Fibroblast of pulmonary artery (primary cell): ENCODE data around the gene PTCD1.
A peak's percentile ranks its signal among the peaks of the same experiment; 100 is the strongest.
"Not testable (repeated sequence)": the region's sequence is repeated elsewhere in the genome, so short reads cannot be mapped to it uniquely, and the experiment has no call there.

ENCODE experiments used
- DNase-seq: peaks from one replicate; pipeline ENCODE4 v3.0.0-alpha.2; 2010; ENCODE audit warnings: low read depth
- H3K4me3 ChIP-seq: replicated peaks from 2 replicates; pipeline ENCODE4 v1.5.1; 2011; ENCODE audit warnings: low read depth, mild to moderate bottlenecking, control low read depth, low read length, moderate library complexity
- TF ChIP-seq, protein P1 (sequence below): IDR thresholded peaks from 2 replicates; pipeline ENCODE4 v1.5.1; 2011; ENCODE audit warnings: mild to moderate bottlenecking, control low read depth, low read length, inconsistent platforms; ENCODE audit errors: missing control alignments

PTCD1 gene

GRCh38 chr7:99383203-99383602 lies 55.4 kb downstream of the PTCD1 start:
- TF ChIP-seq, protein P1, sequence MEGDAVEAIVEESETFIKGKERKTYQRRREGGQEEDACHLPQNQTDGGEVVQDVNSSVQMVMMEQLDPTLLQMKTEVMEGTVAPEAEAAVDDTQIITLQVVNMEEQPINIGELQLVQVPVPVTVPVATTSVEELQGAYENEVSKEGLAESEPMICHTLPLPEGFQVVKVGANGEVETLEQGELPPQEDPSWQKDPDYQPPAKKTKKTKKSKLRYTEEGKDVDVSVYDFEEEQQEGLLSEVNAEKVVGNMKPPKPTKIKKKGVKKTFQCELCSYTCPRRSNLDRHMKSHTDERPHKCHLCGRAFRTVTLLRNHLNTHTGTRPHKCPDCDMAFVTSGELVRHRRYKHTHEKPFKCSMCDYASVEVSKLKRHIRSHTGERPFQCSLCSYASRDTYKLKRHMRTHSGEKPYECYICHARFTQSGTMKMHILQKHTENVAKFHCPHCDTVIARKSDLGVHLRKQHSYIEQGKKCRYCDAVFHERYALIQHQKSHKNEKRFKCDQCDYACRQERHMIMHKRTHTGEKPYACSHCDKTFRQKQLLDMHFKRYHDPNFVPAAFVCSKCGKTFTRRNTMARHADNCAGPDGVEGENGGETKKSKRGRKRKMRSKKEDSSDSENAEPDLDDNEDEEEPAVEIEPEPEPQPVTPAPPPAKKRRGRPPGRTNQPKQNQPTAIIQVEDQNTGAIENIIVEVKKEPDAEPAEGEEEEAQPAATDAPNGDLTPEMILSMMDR: no peak
- H3K4me3 ChIP-seq: no peak overlapping the region
- DNase-seq: no peak

DNA sequence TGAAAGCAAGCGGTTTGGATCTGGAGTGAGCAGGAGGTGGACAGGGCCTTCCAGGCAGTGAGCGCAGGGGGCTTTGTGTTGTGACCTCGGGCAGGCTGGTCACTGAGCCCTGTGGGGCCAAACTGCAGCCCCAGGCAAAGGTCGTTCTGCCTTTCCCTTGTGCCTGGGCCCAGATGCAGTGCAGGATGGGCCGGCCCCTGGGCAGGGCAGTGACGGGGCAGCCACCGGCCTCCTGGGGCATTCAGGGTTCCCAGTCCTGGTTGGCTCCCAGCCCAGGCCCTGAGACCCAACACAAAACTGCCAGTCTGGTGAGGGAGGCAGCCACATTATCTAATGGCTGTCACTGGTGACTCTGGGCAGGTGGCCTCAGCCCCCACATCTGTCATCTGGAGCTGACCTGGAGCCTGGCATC lies 56.9 kb downstream of the PTCD1 start:
- no peak for DNase-seq
- no peak overlapping the region for H3K4me3 ChIP-seq
- TF ChIP-seq, protein P1: no peak

GRCh38 chr7:99380823-99381663 lies 57.6 kb downstream of the PTCD1 start:
- DNase-seq: peak; percentile 64

DNA sequence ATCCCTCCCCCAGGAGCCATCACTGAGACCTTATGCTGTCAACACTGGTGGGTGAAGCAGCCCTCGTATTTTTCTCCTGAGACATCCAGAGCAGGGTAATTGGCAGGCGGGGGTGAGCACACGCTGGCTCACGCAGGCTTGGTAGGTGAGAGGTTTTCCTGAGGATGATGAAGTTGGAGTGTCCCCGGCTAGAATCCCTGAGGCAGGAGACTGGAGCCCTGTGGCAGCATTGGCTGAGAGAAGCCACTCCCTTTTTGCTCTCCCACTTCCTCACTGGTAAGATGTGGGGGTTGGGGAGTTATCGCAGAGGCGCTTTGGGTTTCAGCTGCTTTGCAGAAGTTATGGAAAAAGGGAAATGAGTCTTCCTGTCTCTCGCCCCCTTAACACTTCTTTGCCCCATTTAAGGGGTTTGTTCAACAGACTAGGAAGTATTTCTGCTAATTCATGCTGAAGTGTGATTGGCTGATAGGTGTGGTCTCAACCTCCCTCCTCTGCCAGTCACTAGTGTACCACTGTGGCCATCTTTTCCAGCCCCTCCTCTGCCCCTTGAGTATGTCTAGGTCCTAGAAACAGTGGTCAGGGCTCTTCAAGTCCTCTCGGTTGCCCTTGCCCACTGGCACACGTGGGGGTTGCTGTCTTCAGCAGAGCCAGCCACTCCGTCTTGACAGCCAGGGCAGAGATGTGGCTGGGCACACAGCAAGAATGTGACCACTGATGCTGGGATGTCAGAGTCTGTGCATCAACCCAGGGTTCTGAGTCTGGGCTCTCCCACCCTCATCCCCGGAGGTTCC lies 58.4 kb downstream of the PTCD1 start:
- DNase-seq: peak; percentile 73
- TF ChIP-seq, protein P1: no peak
- H3K4me3 ChIP-seq: peak overlapping the region; percentile 36

More at GRCh38 chr7:99380823-99381663, 57.6 kb downstream of the PTCD1 start:
- TF ChIP-seq, protein P1: no peak
- no peak overlapping the region for H3K4me3 ChIP-seq

DNA sequence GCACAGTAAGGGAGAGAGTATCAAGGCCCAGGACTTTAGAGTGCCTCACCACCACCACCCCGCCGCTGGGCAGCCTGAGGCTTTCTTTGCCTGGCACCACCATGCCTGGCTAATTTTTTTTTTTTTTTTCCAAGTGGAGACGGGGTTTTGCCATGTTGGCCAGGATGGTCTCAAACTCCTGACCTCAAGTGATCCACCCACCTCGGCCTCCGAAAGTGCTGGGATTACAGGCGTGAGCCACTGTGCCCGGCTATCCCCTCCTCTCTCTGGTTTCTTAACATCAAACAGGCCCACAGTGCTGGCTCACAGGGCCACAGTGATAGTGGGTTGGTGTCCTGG lies 58.9 kb downstream of the PTCD1 start:
- H3K4me3 ChIP-seq: peak overlapping the region; percentile 36
- not testable (repeated sequence) for DNase-seq

GRCh38 chr7:99379043-99379577 lies 59.5 kb downstream of the PTCD1 start:
- peak overlapping the region; percentile 36 for H3K4me3 ChIP-seq
- peak; percentile 96 for DNase-seq
- TF ChIP-seq, protein P1: no peak
